WTC11 (cell line): ENCODE results near the gene MAP3K5. TPM values are rescaled to one million over a fixed set of nuclear protein-coding genes. Genes with fewer than 3 reads are reported as not detected.

Source experiments
- ATAC-seq: fragments of 200-7000 bp; cut with Tn5 transposase; 2 replicates; pipeline ENCODE4 v1.10.0; 2021; ENCODE audit warnings: mild to moderate bottlenecking, moderate library complexity
- CTCF ChIA-PET: fragments of 300-600 bp; sonication (Branson Sonifier 250); formaldehyde crosslinking; loops from one replicate; lab custom pipeline; 2021; ENCODE audit warnings: antibody characterized with exemption; lab: Charles Lee
- POLR2A ChIA-PET: fragments of 350-600 bp; sonication (Branson Sonifier 250); formaldehyde crosslinking; loops from one replicate; lab custom pipeline; 2021; ENCODE audit warnings: antibody characterized with exemption; lab: Charles Lee
- DNase-seq: peaks from one replicate; pipeline ENCODE4 v3.0.0; 2021; ENCODE audit warnings: low spot score
- H3K27ac Mint-ChIP-seq: 2 replicates; pipeline ENCODE4 v1.8.0; 2021; ENCODE audit warnings: mixed read lengths
- H3K27me3 Mint-ChIP-seq: 2 replicates; pipeline ENCODE4 v1.8.0; 2021; ENCODE audit warnings: low read depth, mild to moderate bottlenecking, moderate library complexity, mixed read lengths
- H3K36me3 Mint-ChIP-seq: 2 replicates; pipeline ENCODE4 v1.8.0; 2021; ENCODE audit warnings: mixed read lengths
- H3K4me1 Mint-ChIP-seq: 2 replicates; pipeline ENCODE4 v1.8.0; 2022; ENCODE audit warnings: mixed read lengths
- H3K4me3 Mint-ChIP-seq: 2 replicates; pipeline ENCODE4 v1.8.0; 2021; ENCODE audit warnings: mild to moderate bottlenecking, moderate library complexity, mixed read lengths
- H3K9me3 Mint-ChIP-seq: 2 replicates; pipeline ENCODE4 v1.8.0; 2021; ENCODE audit warnings: mixed read lengths
- ATF1 ChIP-seq: sonication (generic); formaldehyde crosslinking; IDR thresholded peaks from 2 replicates; pipeline ENCODE4 v1.8.1; 2023; ENCODE audit warnings: mild to moderate bottlenecking, moderate library complexity, missing genetic modification reagents
- ATF6 ChIP-seq: sonication (generic); formaldehyde crosslinking; IDR thresholded peaks from 2 replicates; pipeline ENCODE4 v1.8.1; 2023; ENCODE audit warnings: mild to moderate bottlenecking, missing genetic modification reagents
- CREB1 ChIP-seq: sonication (generic); formaldehyde crosslinking; IDR thresholded peaks from 2 replicates; pipeline ENCODE4 v1.8.0; 2023; ENCODE audit warnings: mild to moderate bottlenecking, missing genetic modification reagents
- CREM ChIP-seq: sonication (generic); formaldehyde crosslinking; IDR thresholded peaks from 2 replicates; pipeline ENCODE4 v1.8.1; 2022; ENCODE audit warnings: mild to moderate bottlenecking, missing genetic modification reagents, moderate library complexity
- EMX1 ChIP-seq: fragments of 250-450 bp; sonication (Bioruptor Pico); IDR thresholded peaks from 2 replicates; pipeline ENCODE4 v1.8.0; 2021; ENCODE audit warnings: mild to moderate bottlenecking
- FOXJ3 ChIP-seq: sonication (generic); formaldehyde crosslinking; IDR thresholded peaks from 2 replicates; pipeline ENCODE4 v1.9.0; 2021; ENCODE audit warnings: missing genetic modification reagents, mild to moderate bottlenecking, borderline replicate concordance
- HMGXB4 ChIP-seq: sonication (generic); formaldehyde crosslinking; IDR thresholded peaks from 2 replicates; pipeline ENCODE4 v1.8.1; 2023; ENCODE audit warnings: mild to moderate bottlenecking, moderate library complexity, missing genetic modification reagents
- IRF2 ChIP-seq: sonication (generic); formaldehyde crosslinking; IDR thresholded peaks from 2 replicates; pipeline ENCODE4 v1.8.0; 2022; ENCODE audit warnings: low read depth, missing genetic modification reagents, borderline replicate concordance
- MLX ChIP-seq: sonication (generic); formaldehyde crosslinking; IDR thresholded peaks from 2 replicates; pipeline ENCODE4 v1.8.1; 2023; ENCODE audit warnings: mild to moderate bottlenecking, missing genetic modification reagents, moderate library complexity
- SMAD4 ChIP-seq: sonication (generic); formaldehyde crosslinking; IDR thresholded peaks from 2 replicates; pipeline ENCODE4 v1.8.0; 2022; ENCODE audit warnings: mild to moderate bottlenecking, missing genetic modification reagents
- SOX15 ChIP-seq: fragments of 250-450 bp; sonication (Bioruptor Pico); IDR thresholded peaks from 2 replicates; pipeline ENCODE4 v1.9.0; 2021; ENCODE audit warnings: mild to moderate bottlenecking
- ZBTB21 ChIP-seq: sonication (generic); formaldehyde crosslinking; IDR thresholded peaks from 2 replicates; pipeline ENCODE4 v1.8.1; 2023; ENCODE audit warnings: mild to moderate bottlenecking, missing genetic modification reagents, borderline replicate concordance
- ZNF219 ChIP-seq: sonication (generic); formaldehyde crosslinking; IDR thresholded peaks from 2 replicates; pipeline ENCODE4 v1.8.0; 2023; ENCODE audit warnings: missing genetic modification reagents, mild to moderate bottlenecking, borderline replicate concordance
- ZNF232 ChIP-seq: sonication (generic); formaldehyde crosslinking; IDR thresholded peaks from 2 replicates; pipeline ENCODE4 v1.8.0; 2022; ENCODE audit warnings: mild to moderate bottlenecking, missing genetic modification reagents
- ZNF396 ChIP-seq: fragments of 250-450 bp; sonication (Bioruptor Pico); IDR thresholded peaks from 2 replicates; pipeline ENCODE4 v1.8.0; 2021; ENCODE audit warnings: mild to moderate bottlenecking, moderate library complexity, borderline replicate concordance
- ZNF512 ChIP-seq: sonication (generic); formaldehyde crosslinking; IDR thresholded peaks from 2 replicates; pipeline ENCODE4 v1.8.1; 2022; ENCODE audit warnings: missing genetic modification reagents, borderline replicate concordance
- ZSCAN18 ChIP-seq: fragments of 250-450 bp; sonication (Bioruptor Pico); IDR thresholded peaks from 2 replicates; pipeline ENCODE4 v2.1.2; 2022; ENCODE audit warnings: mild to moderate bottlenecking, moderate library complexity
- total RNA-seq: library from RNA; stranded (reverse); gene quantifications from 3 replicates; pipeline ENCODE4 v1.2.3, GENCODE V29; 2021
- TF ChIP-seq, protein P1 (sequence below): fragments of 250-450 bp; sonication (Bioruptor Pico); IDR thresholded peaks from 2 replicates; pipeline ENCODE4 v1.9.0; 2021; ENCODE audit warnings: mild to moderate bottlenecking
- TF ChIP-seq, protein P2 (sequence below): fragments of 250-450 bp; sonication (Bioruptor Pico); IDR thresholded peaks from 2 replicates; pipeline ENCODE4 v1.9.0; 2021; ENCODE audit warnings: mild to moderate bottlenecking

Gene MAP3K5
- total RNA-seq, 1 experiment from 2014 or later = 1.6 TPM

- TF ChIP-seq HMGXB4 (no peak), ZNF396 (CRISPR knock-in tag) (no peak), ZNF232 (CRISPR knock-in tag) (no peak), SOX15 (CRISPR knock-in tag) (no peak), IRF2 (CRISPR knock-in tag) (no peak), ZNF512 (CRISPR knock-in tag) (no peak)
- TF ChIP-seq, protein P1, sequence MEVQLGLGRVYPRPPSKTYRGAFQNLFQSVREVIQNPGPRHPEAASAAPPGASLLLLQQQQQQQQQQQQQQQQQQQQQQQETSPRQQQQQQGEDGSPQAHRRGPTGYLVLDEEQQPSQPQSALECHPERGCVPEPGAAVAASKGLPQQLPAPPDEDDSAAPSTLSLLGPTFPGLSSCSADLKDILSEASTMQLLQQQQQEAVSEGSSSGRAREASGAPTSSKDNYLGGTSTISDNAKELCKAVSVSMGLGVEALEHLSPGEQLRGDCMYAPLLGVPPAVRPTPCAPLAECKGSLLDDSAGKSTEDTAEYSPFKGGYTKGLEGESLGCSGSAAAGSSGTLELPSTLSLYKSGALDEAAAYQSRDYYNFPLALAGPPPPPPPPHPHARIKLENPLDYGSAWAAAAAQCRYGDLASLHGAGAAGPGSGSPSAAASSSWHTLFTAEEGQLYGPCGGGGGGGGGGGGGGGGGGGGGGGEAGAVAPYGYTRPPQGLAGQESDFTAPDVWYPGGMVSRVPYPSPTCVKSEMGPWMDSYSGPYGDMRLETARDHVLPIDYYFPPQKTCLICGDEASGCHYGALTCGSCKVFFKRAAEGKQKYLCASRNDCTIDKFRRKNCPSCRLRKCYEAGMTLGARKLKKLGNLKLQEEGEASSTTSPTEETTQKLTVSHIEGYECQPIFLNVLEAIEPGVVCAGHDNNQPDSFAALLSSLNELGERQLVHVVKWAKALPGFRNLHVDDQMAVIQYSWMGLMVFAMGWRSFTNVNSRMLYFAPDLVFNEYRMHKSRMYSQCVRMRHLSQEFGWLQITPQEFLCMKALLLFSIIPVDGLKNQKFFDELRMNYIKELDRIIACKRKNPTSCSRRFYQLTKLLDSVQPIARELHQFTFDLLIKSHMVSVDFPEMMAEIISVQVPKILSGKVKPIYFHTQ (CRISPR knock-in tag) = no peak
Observed at GRCh38 chr6:136745300-136745699, 47.0 kb downstream of the MAP3K5 start (continued).

DNA sequence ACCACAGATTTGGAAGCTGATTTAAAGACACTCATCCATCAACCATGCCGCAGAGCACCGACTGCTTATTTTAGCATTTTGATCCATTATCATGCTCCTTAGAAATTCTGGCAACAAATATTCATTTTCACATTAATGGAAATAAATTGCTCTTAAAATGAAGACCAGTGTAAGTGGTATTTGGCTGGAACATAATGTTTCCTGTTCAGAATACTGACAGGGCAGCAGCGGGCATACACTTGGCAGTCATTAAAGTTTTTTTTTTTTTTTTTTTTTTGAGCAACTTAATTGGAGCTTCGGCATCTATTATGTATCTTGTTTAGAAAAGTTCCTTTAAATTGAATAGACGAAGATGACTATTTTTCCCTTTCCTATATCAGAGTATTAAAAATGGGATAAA is 47.4 kb downstream of the MAP3K5 start:
- Mint-ChIP-seq H3K36me3 (no peaks in the 10 kb centered on the region), H3K27ac (no peak overlapping the region), H3K9me3 (0 out of 2 replicates have a peak, but pooled peaks cover 4% of the 10 kb centered on the region), H3K4me1 (peaks cover 15% of the 10 kb centered on the region), H3K4me3 (no peak overlapping the region), H3K27me3 (no peaks in the 10 kb centered on the region)
- no peak for DNase-seq
- POLR2A ChIA-PET = no interaction called here
- CTCF ChIA-PET = interaction anchor here (0.6 to 1.5 kb wide), 4 partner anchors 9 to 181 kb away, joined by 3 to 5 read pairs (median 4); partner anchors contain the start of gene MAP3K5
- no peak for ATAC-seq
- TF ChIP-seq SMAD4 (CRISPR knock-in tag) (no peak), ZBTB21 (CRISPR knock-in tag) (no peak), FOXJ3 (CRISPR knock-in tag) (no peak), CREB1 (no peak), ZNF512 (CRISPR knock-in tag) (no peak), ZNF219 (CRISPR knock-in tag) (no peak), CREM (CRISPR knock-in tag) (no peak), ZSCAN18 (no peak), ATF6 (CRISPR knock-in tag) (no peak), ATF1 (no peak), EMX1 (CRISPR knock-in tag) (no peak), MLX (no peak)
- TF ChIP-seq, protein P2, sequence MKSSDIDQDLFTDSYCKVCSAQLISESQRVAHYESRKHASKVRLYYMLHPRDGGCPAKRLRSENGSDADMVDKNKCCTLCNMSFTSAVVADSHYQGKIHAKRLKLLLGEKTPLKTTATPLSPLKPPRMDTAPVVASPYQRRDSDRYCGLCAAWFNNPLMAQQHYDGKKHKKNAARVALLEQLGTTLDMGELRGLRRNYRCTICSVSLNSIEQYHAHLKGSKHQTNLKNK (CRISPR knock-in tag) = no peak
